K562 (cell line): ENCODE measurements around the gene TECRL. TPM values are rescaled to one million over a fixed set of nuclear protein-coding genes. Genes with fewer than 3 reads are reported as not detected.

Experiments
- ATAC-seq: fragments of 200-7000 bp; cut with Tn5 transposase; 3 replicates; pipeline ENCODE4 v1.9.1; 2020; ENCODE audit warnings: moderate library complexity
- BruUV-seq: library from RNA; stranded (reverse); fragments of 400-500 nt; replicated peaks from 2 replicates; lab custom pipeline; 2021; lab: Mats Ljungman, UMichigan
- CTCF ChIA-PET: fragments of 300-600 bp; formaldehyde crosslinking; extraction: SDS; loops from one replicate; lab custom pipeline; 2021; ENCODE audit warnings: low intra/inter-chr PET ratio; lab: Yijun Ruan, JAX
- POLR2A ChIA-PET: fragments of 300-600, 350-650 bp; sonication (Branson Sonifier 250); formaldehyde crosslinking; extraction: SDS; loops from one replicate; lab custom pipeline; 2021; ENCODE audit warnings: antibody characterized with exemption, inconsistent platforms; lab: Yijun Ruan, JAX
- DNase-seq, 4 experiments: peaks; one replicate each; pipeline versions ENCODE4 v3.0.0 to v3.0.0-alpha.2; 2011 to 2018; ENCODE audit warnings: low spot score in 3 of 4, mixed read lengths in 3 of 4; ENCODE audit errors: extremely low read depth in 1 of 4
- FAIRE-seq: peaks from 2 replicates; lab custom pipeline; 2011; peaks lifted over from hg19 to GRCh38; lab: Jason Lieb, UNC
- H2AFZ ChIP-seq: 2 replicates; pipeline ENCODE4 v1.6.0; 2011; ENCODE audit warnings: low read depth, low read length, control low read depth, inconsistent platforms
- H3K27ac ChIP-seq: fragments of 200-600 bp; 3 replicates; pipeline ENCODE4 v1.8.0; 2011; ENCODE audit warnings: low read depth, mild to moderate bottlenecking, control low read depth, inconsistent platforms, low read length, moderate library complexity, mixed read lengths; ENCODE audit errors: extremely low read depth
- H3K27me3 ChIP-seq, 2 experiments: fragments of 300-600 bp in 1 of 2; 2 replicates in 1 of 2; 3 replicates in 1 of 2; pipeline versions ENCODE4 v1.6.0 to v1.8.0; 2011; ENCODE audit warnings: inconsistent platforms in 2 of 2, low read length in 2 of 2, mild to moderate bottlenecking in 1 of 2, mixed read lengths in 1 of 2, moderate library complexity in 1 of 2; ENCODE audit not compliant: control insufficient read depth in 2 of 2, insufficient read depth in 2 of 2
- H3K36me3 ChIP-seq: fragments of 300-600 bp; 3 replicates; pipeline ENCODE4 v1.8.0; 2011; ENCODE audit warnings: mild to moderate bottlenecking, low read length, inconsistent platforms; ENCODE audit not compliant: control insufficient read depth, insufficient read depth
- H3K4me1 ChIP-seq, 2 experiments: fragments of 200-600 bp in 1 of 2; replicated peaks in 1 of 2; 2 replicates in 1 of 2; 3 replicates in 1 of 2; pipeline versions ENCODE4 v1.5.1 to v1.8.0; 2011; ENCODE audit warnings: inconsistent platforms in 2 of 2, low read length in 2 of 2, mild to moderate bottlenecking in 1 of 2, mixed read lengths in 1 of 2, moderate library complexity in 1 of 2; ENCODE audit not compliant: control insufficient read depth in 2 of 2, insufficient read depth in 2 of 2
- H3K4me2 ChIP-seq: 2 replicates; pipeline ENCODE4 v1.6.1; 2011; ENCODE audit warnings: low read length, control low read depth, inconsistent platforms, mixed read lengths; ENCODE audit not compliant: insufficient read depth
- H3K4me3 ChIP-seq: fragments of 200-600 bp; sonication (generic), shearing (Covaris generic); 2 replicates; pipeline ENCODE4 v1.5.1; 2016; ENCODE audit warnings: control low read depth, inconsistent platforms
- H3K79me2 ChIP-seq: fragments of 200-600 bp; 3 replicates; pipeline ENCODE4 v1.8.0; 2011; ENCODE audit warnings: low read length, inconsistent platforms; ENCODE audit not compliant: control insufficient read depth, insufficient read depth
- H3K9ac ChIP-seq, 2 experiments: 2 replicates each; pipeline versions ENCODE4 v1.6.0 to v1.6.1; 2011; ENCODE audit warnings: low read depth in 2 of 2, low read length in 2 of 2, control low read depth in 1 of 2, inconsistent platforms in 1 of 2, mild to moderate bottlenecking in 1 of 2, mixed read lengths in 1 of 2; ENCODE audit not compliant: insufficient read depth in 1 of 2
- H3K9me1 ChIP-seq: one replicate; pipeline ENCODE4 v1.6.0; 2011; ENCODE audit warnings: inconsistent platforms, mild to moderate bottlenecking, low read length, moderate library complexity; ENCODE audit not compliant: control insufficient read depth, insufficient read depth
- H3K9me3 ChIP-seq: replicated peaks from 2 replicates; pipeline ENCODE4 v1.5.1; 2011; ENCODE audit warnings: low read depth, low read length, inconsistent platforms; ENCODE audit not compliant: control insufficient read depth, insufficient read depth
- H4K20me1 ChIP-seq: replicated peaks from 2 replicates; pipeline ENCODE4 v1.6.1; 2011; ENCODE audit warnings: low read length, inconsistent platforms, mixed read lengths; ENCODE audit not compliant: control insufficient read depth, insufficient read depth
- ASH1L ChIP-seq: fragments of 450-650 bp; IDR thresholded peaks from 2 replicates; pipeline ENCODE4 v1.6.1; 2018; ENCODE audit warnings: borderline replicate concordance, mild to moderate bottlenecking, low read depth; ENCODE audit not compliant: partially characterized antibody
- HNRNPUL1 ChIP-seq: fragments of 200-400 bp; formaldehyde crosslinking; IDR thresholded peaks from 2 replicates; pipeline ENCODE4 v1.6.1; 2017; ENCODE audit warnings: low read length
- MCM2 ChIP-seq: fragments of 450-650 bp; IDR thresholded peaks from 2 replicates; pipeline ENCODE4 v1.6.1; 2017; ENCODE audit warnings: low read depth, mild to moderate bottlenecking
- MTA1 ChIP-seq: fragments of 450-650 bp; IDR thresholded peaks from 2 replicates; pipeline ENCODE4 v1.6.1; 2017; ENCODE audit warnings: borderline replicate concordance
- POLR3G ChIP-seq: IDR thresholded peaks from 2 replicates; pipeline ENCODE4 v1.6.1; 2011; ENCODE audit not compliant: insufficient read length, insufficient replicate concordance; ENCODE audit errors: extremely low read depth
- RBFOX2 ChIP-seq: fragments of 200-400 bp; formaldehyde crosslinking; IDR thresholded peaks from 2 replicates; pipeline ENCODE4 v1.6.1; 2017; ENCODE audit warnings: low read depth, mild to moderate bottlenecking, low read length, moderate library complexity
- WGBS: fragments of 100-300 bp; shearing (Covaris generic); methylation state at CpG from one replicate; pipeline ENCODE4 v1.1.6; 2016; ENCODE audit warnings: low coverage, mixed read lengths; ENCODE audit not compliant: insufficient coverage; ENCODE audit errors: missing lambda C conversion rate; 5-methylcytosine and 5-hydroxymethylcytosine counted together
- in situ Hi-C: fragments of 300-500 bp; cut with MboI; formaldehyde crosslinking; loops from 4 replicates; pipeline ENCODE4 v1.15.0; 2018; ENCODE audit warnings: inconsistent platforms, mixed read lengths
- intact Hi-C: fragments of 100-400 bp; cut with micrococcal nuclease; formaldehyde crosslinking; loops from 2 replicates; pipeline ENCODE4 v1.14.2; 2022
- polyA plus RNA-seq, 8 experiments: library from polyadenylated mRNA; depleted of rRNA in 4 of 8; stranded (reverse) in 5 of 8; unstranded in 3 of 8; fragments of >200 nt; fragmentation: Nextera tagmentation in 2 of 8; fragmentation: Illumina TruSeq in 1 of 8; extraction: Ambion mirVana in 2 of 8; extraction: Trizol in 1 of 8; gene quantifications; 2 replicates each; pipeline versions ENCODE4 v1.2.1 to v1.2.3, GENCODE V29; 2011 to 2014; ENCODE audit warnings: inconsistent platforms in 1 of 8, missing spikeins in 1 of 8
- total RNA-seq, 7 experiments: library from RNA; depleted of rRNA in 6 of 7; stranded (reverse); fragments of >200 nt in 6 of 7; fragmentation: Illumina TruSeq in 2 of 7; extraction: Trizol in 2 of 7; gene quantifications; 2 replicates each; pipeline versions ENCODE4 v1.2.1 to v1.2.3, GENCODE V29; 2011 to 2021; ENCODE audit warnings: low replicate concordance in 1 of 7

The TECRL gene
- total and polyA plus RNA-seq, 9 of the 15 experiments (the other 6 are each of a cell fraction or from before 2014, with no cell fraction given): not detected

DNA sequence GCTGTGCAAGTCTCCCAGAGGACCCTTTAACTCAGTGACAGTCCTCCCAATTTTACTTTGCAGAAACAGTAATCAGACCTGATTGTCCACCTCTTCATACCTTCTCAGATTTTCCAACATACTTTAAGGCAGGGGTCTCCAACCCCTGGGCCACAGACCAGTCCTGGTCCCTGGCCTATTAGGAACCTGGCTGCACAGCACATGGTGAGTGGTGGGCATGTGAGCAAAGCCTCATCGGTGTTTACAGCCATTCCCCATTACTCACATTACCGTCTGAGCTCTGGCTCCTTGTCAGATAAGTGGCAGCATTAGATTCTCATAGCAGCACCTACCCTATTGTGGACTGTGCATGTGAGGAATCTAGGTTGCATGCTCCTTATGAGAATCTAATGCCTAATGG is 74.3 kb downstream of the TECRL start:
- Histone ChIP-seq H3K27me3 (no peaks in the 10 kb centered on the region), H3K9me1 (no peaks in the 10 kb centered on the region), H4K20me1 (no peaks in the 10 kb centered on the region), H2AFZ (no peak overlapping the region), H3K9ac (no peak overlapping the region), H3K36me3 (no peaks in the 10 kb centered on the region), H3K79me2 (no peaks in the 10 kb centered on the region), H3K4me2 (no peak overlapping the region), H3K27ac (no peak overlapping the region), H3K4me1 (no peaks in the 10 kb centered on the region), H3K4me3 (no peak overlapping the region), H3K9me3 (no peaks in the 10 kb centered on the region)
- ATAC-seq (no peak), DNase-seq (no peak), FAIRE-seq (no peak)
- 0% methylated on average over 2 of the region's 2 CpGs for WGBS
- in situ Hi-C loops: no loop called here
- ChIA-PET CTCF (no interaction called here), POLR2A (no interaction called here)
- no peak for TF ChIP-seq POLR3G
- no peak for TF ChIP-seq RBFOX2
- no peak for TF ChIP-seq ASH1L
- TF ChIP-seq HNRNPUL1: no peak
- no peak for TF ChIP-seq MCM2
- no peak for TF ChIP-seq MTA1
- BruUV-seq: no TSS peak
- intact Hi-C loops: no loop called here

DNA sequence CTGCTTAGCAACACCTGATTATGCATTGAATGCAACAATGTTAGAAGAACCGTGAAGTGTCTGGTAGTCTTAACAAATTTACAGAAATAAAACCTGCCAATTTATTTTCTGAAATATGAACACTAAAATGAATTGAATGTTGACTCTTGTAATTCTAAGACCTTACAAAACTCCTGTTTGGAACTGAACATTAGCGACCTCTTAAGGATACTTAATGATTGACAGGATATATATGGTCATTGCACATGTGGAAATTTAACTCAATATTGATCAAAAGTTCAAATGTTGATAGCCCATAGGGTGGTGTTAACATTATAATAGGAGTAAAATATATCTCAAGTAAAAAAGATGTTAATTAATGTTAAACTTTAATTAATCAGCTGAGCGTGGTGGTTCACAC is 79.1 kb downstream of the TECRL start:
- ChIA-PET POLR2A (no interaction called here), CTCF (no interaction called here)
- ATAC-seq: no peak
- H3K36me3 ChIP-seq: no peaks in the 10 kb centered on the region
- FAIRE-seq: no peak
- H3K4me1 ChIP-seq: no peaks in the 10 kb centered on the region
- H3K4me2 ChIP-seq: no peak overlapping the region
- no peaks in the 10 kb centered on the region for H3K27me3 ChIP-seq
- H2AFZ ChIP-seq: no peak overlapping the region
- H3K27ac ChIP-seq: no peak overlapping the region
- intact Hi-C loops: no loop called here
- no peak overlapping the region for H3K9ac ChIP-seq
- H3K9me3 ChIP-seq: no peaks in the 10 kb centered on the region
- no TSS peak for BruUV-seq
- 6% methylated on average over 2 of the region's 3 CpGs for WGBS
- no peak overlapping the region for H3K4me3 ChIP-seq
- in situ Hi-C loops: no loop called here
- H3K9me1 ChIP-seq: no peaks in the 10 kb centered on the region
- H3K79me2 ChIP-seq: no peaks in the 10 kb centered on the region
- DNase-seq: no peak
- H4K20me1 ChIP-seq: no peaks in the 10 kb centered on the region
